ENCODE results near the gene RFX5.

Gene RFX5

DNA sequence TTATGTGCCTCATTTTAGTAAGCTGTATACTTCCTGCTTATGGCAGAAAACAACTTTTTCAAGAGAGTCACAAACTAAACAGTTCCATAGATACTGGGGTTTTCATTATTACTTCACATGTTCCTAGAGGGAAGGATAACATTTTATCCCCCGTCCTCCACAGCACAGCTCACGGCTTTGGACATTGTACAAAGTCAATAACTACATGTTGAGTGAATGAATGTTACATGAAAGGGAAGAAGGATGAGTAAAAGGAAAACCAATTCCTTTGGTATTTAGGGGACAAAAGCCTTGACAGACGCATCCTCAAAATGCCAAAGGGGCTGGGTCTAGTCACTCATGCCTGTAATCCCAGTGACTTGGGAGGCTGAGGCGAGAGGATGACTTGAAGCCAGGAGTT lies 34.6 kb downstream of the RFX5 start:
- Histone ChIP-seq H3K4me2 (ENCODE audit: low read depth, low read length, poor library complexity, severe bottlenecking) (no peak overlapping the region), H3K79me2 (ENCODE audit: insufficient read depth, low read length) (no peaks in the 10 kb centered on the region), H3K9ac (ENCODE audit: low read length) (no peak overlapping the region), H3K36me3 (ENCODE audit: low read length) (no peaks in the 10 kb centered on the region), H3K9me3 (ENCODE audit: insufficient read depth, low read length) (no peaks in the 10 kb centered on the region), H2AFZ (ENCODE audit: low read depth, low read length, severe bottlenecking) (no peak overlapping the region), H4K20me1 (ENCODE audit: low read depth, low read length) (no peaks in the 10 kb centered on the region), H3F3A (ENCODE audit: insufficient read depth) (no peaks in the 10 kb centered on the region), H3K27me3 (ENCODE audit: low read length) (no peaks in the 10 kb centered on the region), H3K9me2 (replicated peaks; ENCODE audit: insufficient read depth, low read length) (no peaks in the 10 kb centered on the region), H3K27ac (ENCODE audit: low read depth, low read length) (no peak overlapping the region), H3K4me3 (ENCODE audit: insufficient read depth, low read length, poor library complexity, severe bottlenecking) (no peak overlapping the region)
- TF ChIP-seq CTCF (IDR thresholded peaks at IDR 0.05; ENCODE audit: insufficient read depth, low read length, poor library complexity, severe bottlenecking) (no peak), EZH2phosphoT487 (conservative IDR thresholded peaks at IDR 0.05; ENCODE audit: low read length) (no peak)

DNA sequence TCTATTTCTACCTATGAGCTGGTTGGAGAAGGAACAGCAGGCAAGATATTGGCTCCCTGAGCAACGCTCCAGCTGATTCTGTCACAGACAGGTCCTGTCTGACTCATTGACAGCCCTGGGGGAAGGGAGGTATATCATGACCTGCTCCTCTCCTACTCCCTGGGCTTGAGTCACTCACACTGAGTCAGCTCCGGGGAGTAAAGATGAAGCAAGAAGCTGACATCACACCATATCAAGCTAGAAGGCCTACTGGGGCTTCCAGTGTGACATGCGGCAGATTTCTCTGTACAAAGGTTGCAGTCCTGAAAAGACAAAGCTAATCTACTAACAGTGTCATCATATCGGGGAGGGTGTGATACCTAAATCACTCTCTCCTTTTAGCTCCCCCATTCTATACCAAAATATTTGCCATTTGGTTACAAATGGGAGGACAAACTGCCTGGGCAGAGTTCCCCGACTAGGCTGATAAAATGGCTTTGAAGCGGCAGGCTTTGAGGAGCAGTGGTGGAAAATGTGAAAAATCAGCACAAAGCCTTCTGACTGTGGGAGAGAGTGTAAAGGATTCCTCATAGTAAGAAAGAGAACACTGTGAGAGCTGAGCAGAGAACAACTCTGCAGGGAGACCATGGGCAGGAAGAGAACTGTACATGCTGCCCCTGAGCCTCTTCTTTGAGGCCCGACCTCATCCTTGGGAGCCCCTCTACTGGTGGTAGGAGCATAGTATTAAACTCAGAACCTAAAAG lies 35.3 kb downstream of the RFX5 start:
- no peak for TF ChIP-seq EZH2phosphoT487 (conservative IDR thresholded peaks at IDR 0.05; ENCODE audit: low read length)
- TF ChIP-seq CTCF (IDR thresholded peaks at IDR 0.05; ENCODE audit: insufficient read depth, low read length, poor library complexity, severe bottlenecking): no peak
- H3K27me3 ChIP-seq (ENCODE audit: low read length): no peaks in the 10 kb centered on the region
- no peaks in the 10 kb centered on the region for H3K79me2 ChIP-seq (ENCODE audit: insufficient read depth, low read length)
- no peaks in the 10 kb centered on the region for H3F3A ChIP-seq (ENCODE audit: insufficient read depth)
- H3K9ac ChIP-seq (ENCODE audit: low read length): no peak overlapping the region
- H3K9me3 ChIP-seq (ENCODE audit: insufficient read depth, low read length): no peaks in the 10 kb centered on the region
- no peak overlapping the region for H2AFZ ChIP-seq (ENCODE audit: low read depth, low read length, severe bottlenecking)
- no peak overlapping the region for H3K4me2 ChIP-seq (ENCODE audit: low read depth, low read length, poor library complexity, severe bottlenecking)
- no peaks in the 10 kb centered on the region for H3K9me2 ChIP-seq (replicated peaks; ENCODE audit: insufficient read depth, low read length)
- H3K27ac ChIP-seq (ENCODE audit: low read depth, low read length): no peak overlapping the region
- H4K20me1 ChIP-seq (ENCODE audit: low read depth, low read length): no peaks in the 10 kb centered on the region
- no peak overlapping the region for H3K4me3 ChIP-seq (ENCODE audit: insufficient read depth, low read length, poor library complexity, severe bottlenecking)
- no peaks in the 10 kb centered on the region for H3K36me3 ChIP-seq (ENCODE audit: low read length)

DNA sequence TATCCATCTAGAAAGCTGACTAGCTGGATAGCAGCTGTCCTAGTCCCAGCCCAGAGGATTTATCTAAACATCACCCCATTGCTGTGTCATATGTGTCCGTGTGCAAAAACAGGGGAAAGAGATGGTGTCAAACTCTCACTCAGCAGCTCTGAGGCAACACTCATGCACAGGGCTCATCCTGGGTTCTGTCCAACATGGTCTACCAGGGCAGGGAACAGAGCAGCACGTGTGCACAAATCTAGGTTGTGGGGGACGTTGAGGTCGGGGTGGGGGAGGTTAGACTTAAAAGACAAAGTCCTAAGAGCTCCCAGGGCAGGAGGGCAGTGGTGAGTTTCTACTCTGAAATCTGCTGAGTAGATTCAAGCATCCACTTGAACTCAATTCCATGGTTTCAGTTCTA lies 36.0 kb downstream of the RFX5 start:
- Histone ChIP-seq H3K9ac (ENCODE audit: low read length) (no peak overlapping the region), H3K36me3 (ENCODE audit: low read length) (0 out of 2 replicates have a peak, but pooled peaks cover under 1% of the 10 kb centered on the region), H3K4me2 (ENCODE audit: low read depth, low read length, poor library complexity, severe bottlenecking) (no peak overlapping the region), H3K79me2 (ENCODE audit: insufficient read depth, low read length) (no peaks in the 10 kb centered on the region), H3K27me3 (ENCODE audit: low read length) (no peaks in the 10 kb centered on the region), H3K27ac (ENCODE audit: low read depth, low read length) (no peak overlapping the region), H3K4me3 (ENCODE audit: insufficient read depth, low read length, poor library complexity, severe bottlenecking) (no peak overlapping the region), H3K9me2 (replicated peaks; ENCODE audit: insufficient read depth, low read length) (no peaks in the 10 kb centered on the region), H3F3A (ENCODE audit: insufficient read depth) (no peaks in the 10 kb centered on the region), H4K20me1 (ENCODE audit: low read depth, low read length) (no peaks in the 10 kb centered on the region), H3K9me3 (ENCODE audit: insufficient read depth, low read length) (no peaks in the 10 kb centered on the region), H2AFZ (ENCODE audit: low read depth, low read length, severe bottlenecking) (no peak overlapping the region)
- no peak for TF ChIP-seq EZH2phosphoT487 (conservative IDR thresholded peaks at IDR 0.05; ENCODE audit: low read length)
- TF ChIP-seq CTCF (IDR thresholded peaks at IDR 0.05; ENCODE audit: insufficient read depth, low read length, poor library complexity, severe bottlenecking): no peak

Data from SU-DHL-6 (cell line).